Activated effector memory CD4-positive, alpha-beta T cell treated with Interleukin-2 at 50 U/mL for 16 hours (primary cell): Measurements from ENCODE around the gene ZNF232.
"Not testable (repeated sequence)": the region's sequence is repeated elsewhere in the genome, so short reads cannot be mapped to it uniquely, and the experiment has no call there.

Experiments
- DNase-seq: peaks from one replicate; pipeline ENCODE4 v3.0.0-alpha.2; 2020

The ZNF232 gene

GRCh38 chr17:5111402-5112204 lies at the start of gene ZNF232:
Gene ZNF232 (minus strand): TSS chr17:5111878. CDS start chr17:5111822, 56 bp downstream.
- peak; percentile 84 for DNase-seq

- DNase-seq: not testable (repeated sequence)
These were observed 49.0 kb upstream of the ZNF232 start for GRCh38 chr17:5160702-5161101.

GRCh38 chr17:5146122-5146521 lies 34.4 kb upstream of the ZNF232 start:
- DNase-seq: not testable (repeated sequence)

- DNase-seq: not testable (repeated sequence)
These were observed 31.2 kb upstream of the ZNF232 start for GRCh38 chr17:5142877-5143276.

- DNase-seq: no peak
These were observed 27.7 kb upstream of the ZNF232 start for GRCh38 chr17:5139458-5139732.

- DNase-seq: no peak
These were observed 27.2 kb upstream of the ZNF232 start for GRCh38 chr17:5138616-5139457.

- DNase-seq: not testable (repeated sequence)
These were observed 26.5 kb upstream of the ZNF232 start for GRCh38 chr17:5138198-5138544.

- not testable (repeated sequence) for DNase-seq
These were observed 26.0 kb upstream of the ZNF232 start for GRCh38 chr17:5137511-5138197.

- not testable (repeated sequence) for DNase-seq
These were observed 25.1 kb upstream of the ZNF232 start for GRCh38 chr17:5136580-5137412.

GRCh38 chr17:5135726-5136579 lies 24.3 kb upstream of the ZNF232 start:
- DNase-seq: no peak

GRCh38 chr17:5135131-5135712 lies 23.5 kb upstream of the ZNF232 start:
- not testable (repeated sequence) for DNase-seq

- not testable (repeated sequence) for DNase-seq
These were observed 22.9 kb upstream of the ZNF232 start for GRCh38 chr17:5134571-5134970.

GRCh38 chr17:5133961-5134360 lies 22.3 kb upstream of the ZNF232 start:
- not testable (repeated sequence) for DNase-seq

GRCh38 chr17:5133311-5133710 lies 21.6 kb upstream of the ZNF232 start:
- no peak for DNase-seq

- DNase-seq: not testable (repeated sequence)
These were observed 21.0 kb upstream of the ZNF232 start for GRCh38 chr17:5132503-5133225.

GRCh38 chr17:5131799-5132502 lies 20.3 kb upstream of the ZNF232 start:
- DNase-seq: not testable (repeated sequence)

GRCh38 chr17:5131146-5131715 lies 19.6 kb upstream of the ZNF232 start:
- no peak for DNase-seq

- not testable (repeated sequence) for DNase-seq
These were observed 19.0 kb upstream of the ZNF232 start for GRCh38 chr17:5130687-5131086.

- not testable (repeated sequence) for DNase-seq
These were observed 18.6 kb upstream of the ZNF232 start for GRCh38 chr17:5130261-5130660.
